C1 segment of cervical spinal cord (tissue), 14 donors: Measurements from ENCODE around the gene FAF1.

Experiments used
- DNase-seq, 14 donors: peaks; one replicate each; lab custom pipeline; 2025; lab: John Stamatoyannopoulos, UW

Gene FAF1

GRCh38 chr1:50702395-50702794 lies 257.7 kb downstream of the FAF1 start:
- no peak for DNase-seq

- no peak for DNase-seq
Measured at GRCh38 chr1:50701706-50702317, 258.3 kb downstream of the FAF1 start.

GRCh38 chr1:50700621-50701020 lies 259.4 kb downstream of the FAF1 start:
- DNase-seq: no peak

GRCh38 chr1:50700214-50700613 lies 259.9 kb downstream of the FAF1 start:
- DNase-seq: peak in 2 of 14 donors; percentile 9

- no peak for DNase-seq
Measured at GRCh38 chr1:50699795-50700194, 260.3 kb downstream of the FAF1 start.

GRCh38 chr1:50697440-50698421 lies 262.3 kb downstream of the FAF1 start:
- DNase-seq: peak in 3 of 14 donors; percentile 17 to 23 (median 19)

GRCh38 chr1:50693829-50694228 lies 266.2 kb downstream of the FAF1 start:
- no peak for DNase-seq

- DNase-seq: no peak
Measured at GRCh38 chr1:50684185-50684584, 275.9 kb downstream of the FAF1 start.

GRCh38 chr1:50681931-50682330 lies 278.1 kb downstream of the FAF1 start:
- no peak for DNase-seq

- no peak for DNase-seq
Measured at GRCh38 chr1:50667710-50668356, 292.2 kb downstream of the FAF1 start.

- DNase-seq: no peak
Measured at GRCh38 chr1:50667272-50667671, 292.8 kb downstream of the FAF1 start.

- DNase-seq: peak in 1 of 14 donors; percentile 6
Measured at GRCh38 chr1:50666849-50667248, 293.2 kb downstream of the FAF1 start.

GRCh38 chr1:50665413-50665812 lies 294.7 kb downstream of the FAF1 start:
- no peak for DNase-seq

GRCh38 chr1:50661626-50662025 lies 298.4 kb downstream of the FAF1 start:
- DNase-seq: no peak

GRCh38 chr1:50659107-50659662 lies 300.9 kb downstream of the FAF1 start:
- no peak for DNase-seq

- DNase-seq: no peak
Measured at GRCh38 chr1:50658459-50659076, 301.5 kb downstream of the FAF1 start.

GRCh38 chr1:50656931-50657330 lies 303.1 kb downstream of the FAF1 start:
- DNase-seq: no peak

- DNase-seq: no peak
Measured at GRCh38 chr1:50651476-50652263, 308.4 kb downstream of the FAF1 start.

GRCh38 chr1:50646526-50646925 lies 313.5 kb downstream of the FAF1 start:
- no peak for DNase-seq

- DNase-seq: no peak
Measured at GRCh38 chr1:50645139-50645538, 314.9 kb downstream of the FAF1 start.
